Measurements from ENCODE around the gene MLXIP.

- no peak for TF ChIP-seq EZH2 (IDR thresholded peaks at IDR 0.05)
- TF ChIP-seq SRF (IDR thresholded peaks at IDR 0.05; ENCODE audit: low read depth), result no peak
- TF ChIP-seq CTCF (IDR thresholded peaks at IDR 0.05 in 2 of 3, conservative IDR thresholded peaks at IDR 0.05 in 1 of 3; ENCODE audit: borderline replicate concordance in 1 of 3, insufficient read depth in 1 of 3, low read depth in 2 of 3, low read length in 2 of 3), result no peak
- TF ChIP-seq REST (IDR thresholded peaks at IDR 0.05; ENCODE audit: low read depth), result no peak
- TF ChIP-seq RAD21 (IDR thresholded peaks at IDR 0.05; ENCODE audit: low read depth), result no peak
- TF ChIP-seq EZH2phosphoT487 (IDR thresholded peaks at IDR 0.05; ENCODE audit: borderline replicate concordance), result no peak
- TF ChIP-seq, protein P1, sequence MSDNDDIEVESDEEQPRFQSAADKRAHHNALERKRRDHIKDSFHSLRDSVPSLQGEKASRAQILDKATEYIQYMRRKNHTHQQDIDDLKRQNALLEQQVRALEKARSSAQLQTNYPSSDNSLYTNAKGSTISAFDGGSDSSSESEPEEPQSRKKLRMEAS (IDR thresholded peaks at IDR 0.05), result no peak
These were observed 93.8 kb downstream of the MLXIP start for GRCh38 chr12:122172262-122172939.

All from HCT116 (cell line).